H1 (cell line): Measurements from ENCODE around the gene OR8B8. TPM values are rescaled to one million over a fixed set of nuclear protein-coding genes. Genes with fewer than 3 reads are reported as not detected.

Experiments
- CHD7 ChIP-seq: fragments of 300-600 bp; sonication (generic); IDR thresholded peaks from 2 replicates; pipeline ENCODE4 v1.7.1; 2012; ENCODE audit warnings: low read length, moderate library complexity, mild to moderate bottlenecking, inconsistent platforms; ENCODE audit not compliant: insufficient replicate concordance
- CTCF ChIP-seq, 3 experiments: IDR thresholded peaks; 1 replicate in 2 of 3; 2 replicates in 1 of 3; pipeline versions ENCODE4 v1.5.1 to v1.6.1; 2011; ENCODE audit warnings: low read length in 3 of 3, mild to moderate bottlenecking in 3 of 3, inconsistent platforms in 2 of 3, low read depth in 1 of 3, moderate library complexity in 1 of 3; ENCODE audit not compliant: insufficient read depth in 1 of 3; ENCODE audit errors: control extremely low read depth in 1 of 3
- EGR1 ChIP-seq: IDR thresholded peaks from 2 replicates; pipeline ENCODE4 v1.6.1; 2011; ENCODE audit warnings: low read depth, low read length, borderline replicate concordance
- polyA plus RNA-seq, 7 experiments: library from polyadenylated mRNA; depleted of rRNA in 3 of 7; stranded (reverse) in 5 of 7; unstranded in 2 of 7; fragments of >200 nt in 5 of 7; fragments of 200-250 nt in 2 of 7; gene quantifications; 1 replicate in 5 of 7; 2 replicates in 1 of 7; 4 replicates in 1 of 7; pipeline versions ENCODE4 v1.2.1 to v1.2.3, GENCODE V29; 2011 to 2013; ENCODE audit warnings: missing spikeins in 2 of 7, mixed read lengths in 2 of 7
- total RNA-seq: library from RNA; stranded (reverse); fragmentation: NEBNext Ultra II Directional; extraction: Animal tissue kit (Norgen Biotek cat#: 25700); gene quantifications from 2 replicates; pipeline ENCODE4 v1.2.1, GENCODE V29; 2021

Gene OR8B8
- total and polyA plus RNA-seq, 2 of the 8 experiments (the other 6 are each of a cell fraction or from before 2014, with no cell fraction given), result not detected

DNA sequence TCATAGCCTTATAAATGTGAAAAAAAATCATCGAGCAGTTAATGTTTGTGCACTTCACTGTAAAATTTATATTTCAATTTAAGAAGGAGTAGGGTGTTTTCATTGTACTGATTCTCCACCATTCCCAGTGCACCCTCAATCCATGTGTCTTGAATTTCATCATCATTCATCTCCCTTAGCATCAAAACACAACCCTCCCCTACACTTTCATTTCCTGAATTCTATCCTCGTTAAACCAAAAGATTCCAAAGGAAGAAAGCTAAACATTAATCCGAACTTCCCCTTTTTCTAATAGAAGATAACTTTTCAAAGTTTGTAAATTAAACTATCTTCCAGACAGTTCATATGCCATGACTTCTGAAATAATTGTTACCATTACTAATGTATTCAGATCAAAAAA is 34.1 kb upstream of the OR8B8 start (continued):
- TF ChIP-seq CTCF (IDR thresholded peaks at IDR 0.05; ENCODE audit: control extremely low read depth in 1 of 3, insufficient read depth in 1 of 3, low read depth in 1 of 3, low read length in 3 of 3) (no peak), EGR1 (no peak), CHD7 (no peak)
